K562 (cell line): Measurements from ENCODE around the gene TBX6. TPM values are rescaled to one million over a fixed set of nuclear protein-coding genes. Genes with fewer than 3 reads are reported as not detected.
A peak's percentile ranks its signal among the peaks of the same experiment; 100 is the strongest.

Experiments used
- EP400 ChIP-seq: fragments of 450-650 bp; IDR thresholded peaks from 2 replicates; pipeline ENCODE4 v1.6.1; 2017; ENCODE audit warnings: antibody characterized with exemption, mild to moderate bottlenecking, moderate library complexity
- FOXA3 ChIP-seq, 2 experiments: fragments of 450-650 bp in 1 of 2; sonication (generic) in 1 of 2; formaldehyde crosslinking; IDR thresholded peaks in 1 of 2; conservative IDR thresholded peaks in 1 of 2; 2 replicates each; pipeline versions ENCODE4 v1.4.0 to v1.8.0; 2020 to 2022; ENCODE audit warnings: mild to moderate bottlenecking in 2 of 2, missing genetic modification reagents in 1 of 2
- KDM5B ChIP-seq: fragments of 200-600 bp; sonication (generic); IDR thresholded peaks from 2 replicates; pipeline ENCODE4 v1.6.1; 2012; ENCODE audit warnings: low read depth, mild to moderate bottlenecking, moderate library complexity, low read length, control low read depth, inconsistent platforms; ENCODE audit not compliant: insufficient replicate concordance
- KLF6 ChIP-seq: fragments of 250-450 bp; sonication (Bioruptor Pico); IDR thresholded peaks from 2 replicates; pipeline ENCODE4 v1.4.0; 2020; ENCODE audit warnings: mild to moderate bottlenecking, moderate library complexity, borderline replicate concordance
- MLLT1 ChIP-seq, 2 experiments: fragments of 450-650 bp; IDR thresholded peaks; 2 replicates each; pipeline ENCODE4 v1.6.1; 2016
- MTA1 ChIP-seq: fragments of 450-650 bp; IDR thresholded peaks from 2 replicates; pipeline ENCODE4 v1.6.1; 2017; ENCODE audit warnings: borderline replicate concordance
- NFXL1 ChIP-seq: fragments of 450-650 bp; formaldehyde crosslinking; IDR thresholded peaks from 2 replicates; pipeline ENCODE4 v1.4.0; 2021; ENCODE audit warnings: mild to moderate bottlenecking
- PRMT5 ChIP-seq: sonication (generic); formaldehyde crosslinking; IDR thresholded peaks from 2 replicates; pipeline ENCODE4 v1.5.0; 2020; ENCODE audit warnings: missing genetic modification reagents
- ZFPM2 ChIP-seq: fragments of 250-450 bp; sonication (Bioruptor Pico); IDR thresholded peaks from 2 replicates; pipeline ENCODE4 v1.5.1; 2022; ENCODE audit warnings: mild to moderate bottlenecking
- ZNF253 ChIP-seq: fragments of 250-450 bp; sonication (Bioruptor Pico); conservative IDR thresholded peaks from 2 replicates; pipeline ENCODE4 v1.6.1; 2021; ENCODE audit warnings: mild to moderate bottlenecking
- ZNF282 ChIP-seq: sonication (generic); formaldehyde crosslinking; IDR thresholded peaks from 2 replicates; pipeline ENCODE4 v1.8.1; 2023; ENCODE audit warnings: missing genetic modification reagents
- ZNF668 ChIP-seq: fragments of 250-450 bp; sonication (Bioruptor Pico); IDR thresholded peaks from 2 replicates; pipeline ENCODE4 v1.8.0; 2022; ENCODE audit warnings: mild to moderate bottlenecking, inconsistent platforms
- ZNF696 ChIP-seq: fragments of 250-450 bp; sonication (Bioruptor Pico); conservative IDR thresholded peaks from 2 replicates; pipeline ENCODE4 v1.4.0; 2020; ENCODE audit warnings: mild to moderate bottlenecking, moderate library complexity
- polyA plus RNA-seq, 8 experiments: library from polyadenylated mRNA; depleted of rRNA in 4 of 8; stranded (reverse) in 5 of 8; unstranded in 3 of 8; fragments of >200 nt; fragmentation: Nextera tagmentation in 2 of 8; fragmentation: Illumina TruSeq in 1 of 8; extraction: Ambion mirVana in 2 of 8; extraction: Trizol in 1 of 8; gene quantifications; 2 replicates each; pipeline versions ENCODE4 v1.2.1 to v1.2.3, GENCODE V29; 2011 to 2014; ENCODE audit warnings: inconsistent platforms in 1 of 8, missing spikeins in 1 of 8
- total RNA-seq, 7 experiments: library from RNA; depleted of rRNA in 6 of 7; stranded (reverse); fragments of >200 nt in 6 of 7; fragmentation: Illumina TruSeq in 2 of 7; extraction: Trizol in 2 of 7; gene quantifications; 2 replicates each; pipeline versions ENCODE4 v1.2.1 to v1.2.3, GENCODE V29; 2011 to 2021; ENCODE audit warnings: low replicate concordance in 1 of 7
- TF ChIP-seq, protein P1 (sequence below), 2 experiments: fragments of 450-650 bp in 1 of 2; sonication (generic) in 1 of 2; formaldehyde crosslinking in 1 of 2; IDR thresholded peaks; 2 replicates each; pipeline versions ENCODE4 v1.7.1 to v1.9.0; 2016 to 2022; ENCODE audit warnings: inconsistent platforms in 1 of 2, mild to moderate bottlenecking in 1 of 2, missing genetic modification reagents in 1 of 2
- TF ChIP-seq, protein P2 (sequence below): fragments of 250-450 bp; sonication (Bioruptor Pico); IDR thresholded peaks from 2 replicates; pipeline ENCODE4 v1.4.0; 2020; ENCODE audit warnings: mild to moderate bottlenecking, moderate library complexity, borderline replicate concordance

TBX6 gene
- total and polyA plus RNA-seq, 9 of the 15 experiments (the other 6 are each of a cell fraction or from before 2014, with no cell fraction given): 0.07 to 0.58 (median 0.11) TPM; not detected in 2

DNA sequence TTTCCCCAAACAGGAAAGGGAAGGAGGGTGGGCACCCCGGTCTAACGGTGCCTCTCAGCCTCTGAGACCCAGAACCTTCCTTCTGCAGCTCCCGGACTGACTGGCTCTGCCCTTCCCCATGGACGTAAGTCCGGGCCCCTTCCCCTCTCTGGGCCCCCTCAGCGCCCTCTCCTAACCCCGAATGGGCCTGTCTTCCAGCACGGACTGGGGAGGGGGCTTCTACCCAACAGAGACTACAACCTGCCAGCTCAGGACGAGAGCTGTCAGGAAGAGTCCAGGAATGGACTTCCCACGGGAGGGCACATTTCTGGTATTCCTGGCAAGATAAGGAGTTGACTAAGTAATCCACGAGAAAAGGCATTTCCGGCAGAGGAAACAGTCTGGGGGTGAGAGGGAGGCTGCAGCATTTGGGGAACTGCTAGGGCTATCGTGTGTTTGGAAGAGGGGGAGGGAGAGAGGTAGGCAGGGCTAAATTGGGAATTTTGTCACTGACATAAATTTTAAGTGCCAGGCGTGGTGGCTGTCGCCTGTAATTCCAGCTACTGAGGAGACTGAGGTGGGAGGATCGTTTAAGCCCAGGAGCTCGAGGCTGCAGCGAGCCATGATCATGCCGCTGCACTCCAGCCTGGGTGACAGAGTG, 38.2 kb downstream of the TBX6 start (continued):
- TF ChIP-seq FOXA3 (CRISPR knock-in tag; conservative IDR thresholded peaks at IDR 0.05 in 1 of 2, IDR thresholded peaks at IDR 0.05 in 1 of 2): no peak
- TF ChIP-seq, protein P1, sequence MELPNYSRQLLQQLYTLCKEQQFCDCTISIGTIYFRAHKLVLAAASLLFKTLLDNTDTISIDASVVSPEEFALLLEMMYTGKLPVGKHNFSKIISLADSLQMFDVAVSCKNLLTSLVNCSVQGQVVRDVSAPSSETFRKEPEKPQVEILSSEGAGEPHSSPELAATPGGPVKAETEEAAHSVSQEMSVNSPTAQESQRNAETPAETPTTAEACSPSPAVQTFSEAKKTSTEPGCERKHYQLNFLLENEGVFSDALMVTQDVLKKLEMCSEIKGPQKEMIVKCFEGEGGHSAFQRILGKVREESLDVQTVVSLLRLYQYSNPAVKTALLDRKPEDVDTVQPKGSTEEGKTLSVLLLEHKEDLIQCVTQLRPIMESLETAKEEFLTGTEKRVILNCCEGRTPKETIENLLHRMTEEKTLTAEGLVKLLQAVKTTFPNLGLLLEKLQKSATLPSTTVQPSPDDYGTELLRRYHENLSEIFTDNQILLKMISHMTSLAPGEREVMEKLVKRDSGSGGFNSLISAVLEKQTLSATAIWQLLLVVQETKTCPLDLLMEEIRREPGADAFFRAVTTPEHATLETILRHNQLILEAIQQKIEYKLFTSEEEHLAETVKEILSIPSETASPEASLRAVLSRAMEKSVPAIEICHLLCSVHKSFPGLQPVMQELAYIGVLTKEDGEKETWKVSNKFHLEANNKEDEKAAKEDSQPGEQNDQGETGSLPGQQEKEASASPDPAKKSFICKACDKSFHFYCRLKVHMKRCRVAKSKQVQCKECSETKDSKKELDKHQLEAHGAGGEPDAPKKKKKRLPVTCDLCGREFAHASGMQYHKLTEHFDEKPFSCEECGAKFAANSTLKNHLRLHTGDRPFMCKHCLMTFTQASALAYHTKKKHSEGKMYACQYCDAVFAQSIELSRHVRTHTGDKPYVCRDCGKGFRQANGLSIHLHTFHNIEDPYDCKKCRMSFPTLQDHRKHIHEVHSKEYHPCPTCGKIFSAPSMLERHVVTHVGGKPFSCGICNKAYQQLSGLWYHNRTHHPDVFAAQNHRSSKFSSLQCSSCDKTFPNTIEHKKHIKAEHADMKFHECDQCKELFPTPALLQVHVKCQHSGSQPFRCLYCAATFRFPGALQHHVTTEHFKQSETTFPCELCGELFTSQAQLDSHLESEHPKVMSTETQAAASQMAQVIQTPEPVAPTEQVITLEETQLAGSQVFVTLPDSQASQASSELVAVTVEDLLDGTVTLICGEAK (IDR thresholded peaks at IDR 0.05): no peak
- TF ChIP-seq, protein P1 (CRISPR knock-in tag; IDR thresholded peaks at IDR 0.05): no peak
- TF ChIP-seq ZFPM2 (CRISPR knock-in tag): no peak
- TF ChIP-seq MLLT1 (IDR thresholded peaks at IDR 0.05): no peak
- TF ChIP-seq EP400: no peak
- no peak for TF ChIP-seq KDM5B
- TF ChIP-seq ZNF696: no peak
- TF ChIP-seq NFXL1 (CRISPR knock-in tag): no peak
- TF ChIP-seq MTA1: no peak
- TF ChIP-seq, protein P2, sequence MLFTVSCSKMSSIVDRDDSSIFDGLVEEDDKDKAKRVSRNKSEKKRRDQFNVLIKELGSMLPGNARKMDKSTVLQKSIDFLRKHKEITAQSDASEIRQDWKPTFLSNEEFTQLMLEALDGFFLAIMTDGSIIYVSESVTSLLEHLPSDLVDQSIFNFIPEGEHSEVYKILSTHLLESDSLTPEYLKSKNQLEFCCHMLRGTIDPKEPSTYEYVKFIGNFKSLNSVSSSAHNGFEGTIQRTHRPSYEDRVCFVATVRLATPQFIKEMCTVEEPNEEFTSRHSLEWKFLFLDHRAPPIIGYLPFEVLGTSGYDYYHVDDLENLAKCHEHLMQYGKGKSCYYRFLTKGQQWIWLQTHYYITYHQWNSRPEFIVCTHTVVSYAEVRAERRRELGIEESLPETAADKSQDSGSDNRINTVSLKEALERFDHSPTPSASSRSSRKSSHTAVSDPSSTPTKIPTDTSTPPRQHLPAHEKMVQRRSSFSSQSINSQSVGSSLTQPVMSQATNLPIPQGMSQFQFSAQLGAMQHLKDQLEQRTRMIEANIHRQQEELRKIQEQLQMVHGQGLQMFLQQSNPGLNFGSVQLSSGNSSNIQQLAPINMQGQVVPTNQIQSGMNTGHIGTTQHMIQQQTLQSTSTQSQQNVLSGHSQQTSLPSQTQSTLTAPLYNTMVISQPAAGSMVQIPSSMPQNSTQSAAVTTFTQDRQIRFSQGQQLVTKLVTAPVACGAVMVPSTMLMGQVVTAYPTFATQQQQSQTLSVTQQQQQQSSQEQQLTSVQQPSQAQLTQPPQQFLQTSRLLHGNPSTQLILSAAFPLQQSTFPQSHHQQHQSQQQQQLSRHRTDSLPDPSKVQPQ (CRISPR knock-in tag): no peak
- no peak for TF ChIP-seq ZNF253 (CRISPR knock-in tag)
- TF ChIP-seq ZNF282 (CRISPR knock-in tag): no peak
- TF ChIP-seq ZNF668 (CRISPR knock-in tag): no peak
- no peak for TF ChIP-seq KLF6 (CRISPR knock-in tag)
- TF ChIP-seq PRMT5 (CRISPR knock-in tag): 0 out of 2 replicates have a peak, but pooled peaks have one; percentile 61
